GM20000 (cell line): Measurements from ENCODE around the gene MYBBP1A.

Experiments
- DNase-seq: peaks from one replicate; pipeline ENCODE4 v3.0.0; 2012; ENCODE audit warnings: low spot score
- TF ChIP-seq, protein P1 (sequence below): IDR thresholded peaks from 2 replicates; pipeline ENCODE4 v1.5.1; 2012; ENCODE audit warnings: mild to moderate bottlenecking, control low read depth; ENCODE audit errors: extremely low read depth, missing control alignments

MYBBP1A gene

DNA sequence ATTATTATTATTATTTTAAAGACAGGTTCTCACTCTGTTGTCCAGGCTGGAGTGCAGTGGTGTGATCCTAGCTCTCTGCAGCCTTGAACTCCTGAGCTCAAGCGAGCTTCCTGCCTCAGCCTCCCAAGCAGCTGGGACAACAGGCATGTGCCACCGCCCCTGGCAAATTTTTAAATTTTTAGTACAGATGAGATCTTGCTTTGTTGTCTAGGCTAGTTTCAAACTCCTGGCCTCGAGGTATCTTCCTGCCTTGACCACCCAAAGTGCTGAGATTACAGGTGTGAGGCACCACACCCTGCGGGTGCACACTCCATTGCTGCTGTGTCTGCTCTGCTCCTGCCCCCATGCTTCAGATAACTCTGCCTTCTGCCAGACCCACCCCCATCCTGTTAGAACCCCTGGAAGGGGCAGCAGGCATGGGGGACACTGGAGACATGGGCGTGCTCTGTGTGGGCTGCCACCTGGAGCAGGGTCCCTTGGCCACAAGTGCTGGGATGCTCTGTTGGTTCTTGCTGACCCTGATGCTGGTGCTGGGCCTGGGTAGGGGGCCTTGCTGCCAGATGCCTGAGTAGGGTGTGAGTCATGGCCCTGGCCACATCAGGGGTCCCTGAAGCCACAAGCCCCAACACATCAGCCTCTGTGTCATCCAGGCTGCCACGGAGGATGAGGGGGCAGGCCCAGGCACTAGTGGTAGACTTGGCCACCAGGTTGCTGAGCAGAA is 2.6 kb upstream of the MYBBP1A start:
- DNase-seq = no peak
- TF ChIP-seq, protein P1, sequence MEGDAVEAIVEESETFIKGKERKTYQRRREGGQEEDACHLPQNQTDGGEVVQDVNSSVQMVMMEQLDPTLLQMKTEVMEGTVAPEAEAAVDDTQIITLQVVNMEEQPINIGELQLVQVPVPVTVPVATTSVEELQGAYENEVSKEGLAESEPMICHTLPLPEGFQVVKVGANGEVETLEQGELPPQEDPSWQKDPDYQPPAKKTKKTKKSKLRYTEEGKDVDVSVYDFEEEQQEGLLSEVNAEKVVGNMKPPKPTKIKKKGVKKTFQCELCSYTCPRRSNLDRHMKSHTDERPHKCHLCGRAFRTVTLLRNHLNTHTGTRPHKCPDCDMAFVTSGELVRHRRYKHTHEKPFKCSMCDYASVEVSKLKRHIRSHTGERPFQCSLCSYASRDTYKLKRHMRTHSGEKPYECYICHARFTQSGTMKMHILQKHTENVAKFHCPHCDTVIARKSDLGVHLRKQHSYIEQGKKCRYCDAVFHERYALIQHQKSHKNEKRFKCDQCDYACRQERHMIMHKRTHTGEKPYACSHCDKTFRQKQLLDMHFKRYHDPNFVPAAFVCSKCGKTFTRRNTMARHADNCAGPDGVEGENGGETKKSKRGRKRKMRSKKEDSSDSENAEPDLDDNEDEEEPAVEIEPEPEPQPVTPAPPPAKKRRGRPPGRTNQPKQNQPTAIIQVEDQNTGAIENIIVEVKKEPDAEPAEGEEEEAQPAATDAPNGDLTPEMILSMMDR = no peak

DNA sequence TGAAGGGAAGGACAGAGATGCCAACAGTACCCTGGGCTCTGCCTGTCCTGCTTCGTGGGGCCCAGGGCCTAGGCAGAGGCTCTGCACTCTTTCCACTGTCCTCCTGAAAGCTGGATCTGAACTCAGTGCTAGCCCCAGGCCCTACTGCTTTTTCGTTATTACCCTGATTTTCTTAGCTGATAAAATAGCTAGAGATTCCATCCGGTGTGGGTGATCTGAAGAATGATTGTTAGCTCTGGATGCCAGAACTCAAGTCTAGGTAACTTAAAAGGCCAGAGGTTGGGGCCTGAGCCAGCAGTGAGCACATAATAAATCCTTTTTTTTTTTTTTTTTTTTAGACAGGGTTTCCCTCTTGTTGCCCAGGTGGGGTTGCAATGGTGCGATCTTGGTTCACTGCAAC is 1.8 kb upstream of the MYBBP1A start:
- no peak for DNase-seq
- TF ChIP-seq, protein P1 = no peak

DNA sequence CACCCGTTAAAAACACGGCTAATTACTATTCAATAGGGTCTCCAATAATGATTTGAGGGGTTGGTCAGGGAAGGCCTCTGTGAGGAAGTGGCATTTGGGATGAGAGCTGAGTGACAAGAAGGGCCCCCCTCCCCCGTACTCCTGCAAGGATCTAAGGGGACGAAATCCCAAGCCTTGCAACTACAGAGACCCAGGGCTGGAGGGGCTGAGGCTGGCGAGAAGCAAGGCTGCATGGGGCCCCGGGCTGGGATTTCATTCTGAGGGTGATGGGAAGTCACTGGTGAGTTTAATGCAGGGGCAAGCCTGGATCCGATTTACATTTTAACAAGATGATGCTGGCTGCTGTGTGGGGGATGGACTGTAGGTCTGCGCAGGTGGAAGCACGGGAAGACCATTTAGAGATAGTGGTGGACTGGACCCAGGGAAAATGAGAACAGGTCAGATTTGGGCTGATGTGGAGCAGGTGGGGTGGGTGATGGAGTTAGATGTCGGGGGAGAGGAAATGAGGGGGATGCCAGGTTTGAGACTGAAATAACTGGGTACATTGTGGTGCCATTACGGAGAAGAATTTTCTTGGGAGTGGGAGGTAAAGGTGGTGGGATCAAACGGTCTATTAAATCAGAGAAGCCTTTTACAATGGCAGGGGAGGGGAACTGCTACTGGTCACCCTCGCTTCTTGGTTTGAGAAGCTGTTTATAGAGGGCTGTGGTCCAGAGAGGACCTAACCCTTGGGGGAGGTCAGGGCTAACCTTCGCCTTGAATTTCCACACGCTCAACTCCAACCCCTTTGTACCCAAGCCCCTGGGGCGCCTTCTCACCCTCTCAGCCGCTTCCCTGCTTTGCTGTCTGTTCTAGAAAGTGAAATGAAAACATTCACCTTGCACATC is 932 bp upstream of the MYBBP1A start:
- TF ChIP-seq, protein P1 = no peak
- DNase-seq = no peak

DNA sequence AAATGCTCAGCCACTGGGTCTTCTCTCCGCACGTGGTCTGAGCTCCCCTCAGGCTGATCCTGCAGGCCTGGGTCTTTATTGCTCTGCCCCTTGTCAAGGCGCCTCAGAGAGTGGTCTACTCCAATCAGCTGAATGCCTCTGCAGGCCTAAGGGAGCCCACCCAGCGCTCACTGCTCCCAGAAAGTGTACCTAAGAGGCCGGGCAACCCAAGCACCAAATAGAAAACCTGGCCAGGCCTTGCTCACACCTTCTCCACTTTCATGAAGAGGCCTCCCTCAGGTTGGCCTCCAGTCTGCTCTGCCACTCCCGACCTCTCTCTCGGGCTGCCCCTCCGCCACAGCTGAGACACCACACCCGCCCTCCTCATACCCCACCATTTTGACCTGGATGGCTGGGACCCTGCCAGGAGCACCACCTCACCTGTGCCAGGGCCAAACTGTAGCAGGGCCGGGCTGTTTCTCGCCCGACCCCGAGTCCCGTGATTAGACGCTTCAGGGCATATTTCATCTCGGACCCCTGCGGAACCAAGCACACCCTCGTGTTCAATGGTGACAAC is 665 bp downstream of the MYBBP1A start:
- TF ChIP-seq, protein P1 = no peak
- no peak for DNase-seq

DNA sequence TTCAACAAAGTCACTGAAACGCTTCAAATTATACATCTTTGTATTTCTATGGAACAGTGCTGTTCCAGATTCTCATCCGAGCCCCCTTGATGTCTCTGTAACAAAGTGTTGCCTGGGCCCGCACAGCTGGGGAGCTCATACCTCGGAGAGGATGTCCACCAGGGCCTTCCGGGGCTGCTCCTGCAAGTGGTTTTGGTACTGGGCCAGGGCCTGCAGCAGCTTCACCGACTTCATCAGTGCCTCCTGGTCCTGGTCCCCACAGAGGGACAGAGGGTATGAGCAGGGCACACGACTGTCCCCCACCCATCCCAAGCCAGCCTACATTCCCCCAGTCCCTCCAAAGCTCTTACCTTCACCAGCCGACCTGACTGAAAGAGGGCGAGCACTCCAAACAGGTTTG is 1.5 kb downstream of the MYBBP1A start:
- no peak for DNase-seq
- TF ChIP-seq, protein P1 = no peak

DNA sequence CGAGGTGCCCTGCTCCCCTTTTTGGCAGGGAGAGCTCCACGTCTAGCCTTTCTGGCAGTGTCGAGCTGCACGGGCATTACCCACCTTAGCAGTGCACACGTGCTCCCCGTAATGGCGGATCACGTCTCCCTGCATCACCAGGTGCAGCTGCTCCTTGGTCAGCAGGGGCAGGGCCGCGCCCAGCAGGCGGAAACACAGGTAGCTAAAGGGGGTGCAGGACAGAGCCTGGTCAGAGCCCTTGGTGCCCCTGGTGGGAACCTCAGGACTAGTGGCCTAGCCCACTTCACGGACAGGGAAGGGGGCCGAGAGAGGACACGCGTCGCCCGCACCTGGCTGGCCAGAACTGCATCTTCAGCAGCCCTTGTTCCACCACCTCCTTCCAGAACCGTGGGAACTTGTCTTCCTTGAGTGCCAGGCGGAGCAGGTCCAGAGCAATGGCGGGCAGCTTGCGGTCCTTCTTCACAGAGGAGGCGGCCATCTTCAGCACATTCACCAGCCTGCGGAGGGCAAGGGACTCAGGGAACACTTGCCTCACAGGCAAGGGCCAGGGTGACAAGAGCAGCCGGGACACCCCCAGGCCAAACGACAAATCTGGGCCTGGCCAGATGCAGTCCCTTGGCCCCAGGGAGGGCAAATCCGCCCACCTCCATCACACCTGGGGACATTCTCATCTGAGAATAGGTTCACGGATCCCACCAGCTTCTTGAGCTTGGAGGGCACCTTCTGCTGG is 3.2 kb downstream of the MYBBP1A start:
- TF ChIP-seq, protein P1 = no peak
- DNase-seq = no peak

DNA sequence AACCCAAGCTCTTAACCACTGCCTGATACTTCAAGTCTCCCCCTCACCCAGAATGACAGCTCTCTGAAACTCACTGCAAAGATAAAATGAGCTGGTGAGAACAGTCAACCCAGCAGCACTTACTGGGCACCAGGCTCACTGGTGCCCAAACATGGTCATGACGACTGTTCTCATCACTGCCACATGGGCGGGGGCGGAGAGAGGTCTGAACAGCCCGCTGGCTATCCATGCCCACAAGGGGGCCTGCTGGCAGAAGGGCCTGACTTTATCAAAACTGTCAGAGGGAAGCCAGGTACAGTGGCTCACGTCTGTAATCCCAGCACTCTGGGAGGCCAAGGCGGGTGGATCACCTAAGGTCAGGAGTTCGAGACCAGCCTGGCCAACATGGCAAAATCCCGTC is 4.0 kb downstream of the MYBBP1A start:
- TF ChIP-seq, protein P1 = no peak
- DNase-seq = no peak
